ENCODE data around the gene TMEM108. TPM values are rescaled to one million over a fixed set of nuclear protein-coding genes. Genes with fewer than 3 reads are reported as not detected.

The TMEM108 gene
- total and polyA plus RNA-seq, 11 donors, result 0.14 to 2.8 (median 0.57) TPM

- TF ChIP-seq POLR2A (IDR thresholded peaks at IDR 0.05) (no peak), CTCF (IDR thresholded peaks at IDR 0.05) (no peak)
- Histone ChIP-seq H3K27me3 (no peaks in the 10 kb centered on the region), H3K4me3 (no peak overlapping the region), H3K4me1 (no peaks in the 10 kb centered on the region), H3K36me3 (no peaks in the 10 kb centered on the region), H3K9me3 (no peaks in the 10 kb centered on the region), H3K27ac (no peak overlapping the region)
- 61 to 93% (median 78%) methylated on average over 6 of the region's 6 CpGs for WGBS, 4 donors
- ATAC-seq (no peak), DNase-seq (no peak)
- intact Hi-C loops (cut with DNase I), result no loop called here
Observed at GRCh38 chr3:133058831-133059230, 20.6 kb downstream of the TMEM108 start.

- Histone ChIP-seq H3K4me3 (no peak overlapping the region), H3K36me3 (no peaks in the 10 kb centered on the region), H3K27ac (no peak overlapping the region), H3K27me3 (no peaks in the 10 kb centered on the region), H3K4me1 (no peaks in the 10 kb centered on the region), H3K9me3 (no peaks in the 10 kb centered on the region)
- 92 to 97% (median 95%) methylated on average over 7 of the region's 7 CpGs for WGBS, 4 donors
- TF ChIP-seq POLR2A (IDR thresholded peaks at IDR 0.05) (no peak), CTCF (IDR thresholded peaks at IDR 0.05) (no peak)
- ATAC-seq (no peak), DNase-seq (no peak)
- intact Hi-C loops (cut with DNase I), result no loop called here
Observed at GRCh38 chr3:133065193-133065961, 27.2 kb downstream of the TMEM108 start.

GRCh38 chr3:133066026-133066425 lies 27.8 kb downstream of the TMEM108 start:
- WGBS, 4 donors, result 76 to 84% (median 78%) methylated on average over 2 of the region's 2 CpGs
- ATAC-seq, result no peak
- H3K4me3 ChIP-seq, result no peak overlapping the region

More at GRCh38 chr3:133066026-133066425, 27.8 kb downstream of the TMEM108 start:
- H3K36me3 ChIP-seq, result no peaks in the 10 kb centered on the region
- TF ChIP-seq POLR2A (IDR thresholded peaks at IDR 0.05) (no peak), CTCF (IDR thresholded peaks at IDR 0.05) (no peak)
- H3K9me3 ChIP-seq, result no peaks in the 10 kb centered on the region
- no peaks in the 10 kb centered on the region for H3K4me1 ChIP-seq
- intact Hi-C loops (cut with DNase I), result no loop called here
- no peak for DNase-seq
- no peaks in the 10 kb centered on the region for H3K27me3 ChIP-seq
- no peak overlapping the region for H3K27ac ChIP-seq

All from heart left ventricle (tissue), 16 donors.